ENCODE results near the gene FRMPD1.
"Not testable (repeated sequence)": the region's sequence is repeated elsewhere in the genome, so short reads cannot be mapped to it uniquely, and the experiment has no call there.

Gene FRMPD1, protein sequence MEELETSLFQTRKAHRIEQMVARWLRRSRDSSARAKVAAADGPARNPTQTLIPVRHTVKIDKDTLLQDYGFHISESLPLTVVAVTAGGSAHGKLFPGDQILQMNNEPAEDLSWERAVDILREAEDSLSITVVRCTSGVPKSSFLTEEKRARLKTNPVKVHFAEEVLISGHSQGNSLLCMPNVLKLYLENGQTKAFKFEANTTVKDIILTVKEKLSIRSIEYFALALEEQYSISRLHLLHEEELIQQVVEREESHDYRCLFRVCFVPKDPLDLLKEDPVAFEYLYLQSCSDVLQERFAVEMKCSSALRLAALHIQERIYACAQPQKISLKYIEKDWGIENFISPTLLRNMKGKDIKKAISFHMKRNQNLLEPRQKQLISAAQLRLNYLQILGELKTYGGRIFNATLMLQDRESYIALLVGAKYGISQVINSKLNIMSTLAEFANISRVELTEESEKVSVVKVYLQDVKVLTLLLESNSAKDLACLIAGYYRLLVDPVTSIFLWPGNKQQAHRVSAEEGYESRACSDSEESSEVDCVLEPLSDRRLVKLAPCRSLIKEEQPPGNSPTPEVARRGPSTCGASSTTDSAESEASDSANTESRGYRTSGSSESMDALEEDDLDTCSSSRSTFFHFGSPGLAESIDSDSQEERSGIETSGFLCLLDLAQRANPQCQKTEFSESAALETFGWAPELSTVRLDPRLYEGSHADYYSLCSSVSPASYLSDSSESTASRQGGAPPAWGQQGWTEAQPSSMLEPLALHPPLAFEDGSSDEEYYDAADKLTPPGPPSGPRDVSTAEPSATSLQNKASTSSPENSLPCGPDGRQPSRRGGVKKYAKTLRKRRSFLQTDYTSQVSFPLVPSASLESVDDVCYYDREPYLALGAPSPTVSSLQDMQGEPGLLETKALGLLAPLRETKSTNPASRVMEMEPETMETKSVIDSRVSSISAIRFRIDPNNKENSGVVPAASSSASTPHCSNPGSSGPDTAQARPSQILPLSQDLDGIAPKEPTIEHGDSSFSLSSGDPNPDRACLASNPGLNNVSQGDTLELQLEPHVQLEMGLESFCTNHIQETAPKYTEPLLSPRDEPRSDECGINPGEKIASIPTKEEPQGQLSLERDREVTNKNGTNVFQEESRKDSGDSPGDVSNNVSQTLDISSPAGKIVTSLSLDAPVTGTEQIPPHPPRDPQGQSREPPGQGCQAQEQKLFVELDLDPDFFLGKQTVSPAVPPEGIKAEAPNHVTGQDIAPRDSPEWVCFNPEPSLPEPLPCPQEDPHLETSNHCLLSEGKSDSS (N-terminal part only)

DNA sequence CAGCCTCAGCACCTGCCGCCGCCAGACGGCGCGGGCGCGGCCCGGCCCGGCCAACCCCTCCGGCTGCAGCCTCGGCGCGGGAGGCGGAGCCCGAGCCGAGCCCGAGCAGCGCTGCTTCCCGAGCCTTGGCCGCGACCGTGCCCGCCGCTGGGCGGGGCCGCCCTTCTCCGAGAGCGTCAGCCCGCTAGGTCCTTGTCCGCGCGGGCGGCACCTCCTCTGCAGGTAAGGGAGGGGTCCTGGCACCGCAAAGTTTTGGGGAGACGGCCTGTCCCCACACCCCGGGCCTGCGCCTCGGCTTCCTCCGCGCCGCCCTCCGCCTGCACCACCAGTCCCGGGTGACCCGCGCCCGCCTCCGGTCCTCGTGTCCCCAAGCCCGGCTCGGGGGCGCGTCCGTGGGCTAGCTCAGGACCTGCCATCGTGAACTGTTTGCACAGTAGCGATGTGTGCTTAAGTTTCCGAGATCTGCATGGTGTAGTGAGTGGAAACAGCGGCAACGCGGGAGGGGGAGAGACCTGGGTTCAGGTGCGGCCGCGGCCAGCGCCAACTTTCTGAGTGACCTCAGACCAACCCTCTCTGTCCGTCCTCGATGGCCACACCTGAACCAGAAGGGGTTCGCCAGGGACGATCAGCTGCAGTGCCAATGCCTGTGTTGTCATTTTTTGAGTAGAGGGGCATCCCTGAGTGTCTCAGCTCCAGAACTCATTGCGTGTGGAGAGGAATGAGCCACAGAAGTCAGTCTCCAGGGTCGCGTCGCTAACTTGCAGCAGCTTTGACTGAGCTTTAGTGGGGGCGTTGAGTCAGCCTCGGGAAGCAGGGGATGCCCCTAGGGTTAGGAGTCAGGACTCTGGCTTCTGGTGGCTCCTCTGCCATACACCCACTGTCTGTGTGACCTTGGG, at the start of gene FRMPD1:
Gene FRMPD1, plus strand, starts transcription at position 82 of the 896 bp plus-strand sequence. CDS start 41,688 bp downstream, outside the sequence.
- DNase-seq = peak; percentile 41 to 56

DNA sequence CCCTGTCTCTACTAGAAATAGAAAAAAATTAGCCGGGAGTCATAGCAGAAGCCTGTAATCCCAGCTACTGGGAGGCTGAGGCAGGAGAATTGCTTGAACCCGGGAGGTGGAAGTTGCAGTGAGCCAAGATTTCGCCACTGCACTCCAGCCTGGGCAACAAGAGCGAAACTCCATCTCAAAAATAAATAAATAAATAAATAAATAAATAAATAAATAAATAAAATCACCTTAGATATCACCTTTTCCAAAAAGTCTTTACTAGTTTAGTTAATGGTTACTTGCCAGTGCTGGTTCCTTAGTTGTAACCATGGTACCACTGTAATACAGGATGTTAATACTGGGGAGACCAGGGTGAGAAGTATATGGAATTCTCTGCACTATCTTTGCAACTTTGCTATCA, 48.7 kb upstream of the FRMPD1 start:
- DNase-seq = not testable (repeated sequence)

DNA sequence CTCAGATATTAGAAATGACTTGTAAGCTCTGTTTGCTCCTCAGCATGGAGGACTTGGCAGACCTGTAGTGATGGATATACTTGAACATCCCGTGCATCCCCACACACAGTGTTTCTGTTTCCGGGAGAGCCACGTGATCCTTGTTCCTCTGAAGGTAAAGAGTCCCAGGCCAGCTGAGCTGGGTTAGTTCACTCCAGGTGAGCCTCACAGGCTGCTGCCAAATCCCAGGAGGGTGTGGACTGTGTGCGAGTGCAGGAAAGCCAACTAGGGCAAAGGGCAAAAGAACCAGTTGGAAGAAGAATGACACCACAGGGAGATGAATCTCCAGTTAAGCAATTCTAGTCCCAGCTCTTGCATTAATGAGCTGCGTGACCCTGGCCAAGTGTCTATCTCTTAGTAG, 47.9 kb upstream of the FRMPD1 start:
- no peak for DNase-seq

DNA sequence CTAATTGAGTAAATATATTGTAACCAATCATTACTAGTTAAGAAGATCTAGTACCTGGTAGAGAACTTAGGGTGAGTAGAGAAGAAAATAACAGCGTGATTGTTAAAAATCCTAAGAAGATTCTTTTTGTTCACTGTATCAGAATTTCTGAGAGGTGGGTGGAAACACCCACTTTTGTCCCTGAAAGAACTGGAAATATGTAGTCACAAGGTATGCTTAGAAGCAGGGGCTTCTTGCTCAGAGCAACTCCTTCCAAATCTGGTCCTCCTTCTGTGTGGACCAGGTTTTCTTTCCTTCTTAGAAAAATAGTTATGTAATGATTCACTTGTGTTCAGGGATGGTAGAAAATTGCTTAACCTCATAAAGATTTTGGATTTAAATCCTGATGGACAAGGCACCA, 46.5 kb upstream of the FRMPD1 start:
- no peak for DNase-seq

DNA sequence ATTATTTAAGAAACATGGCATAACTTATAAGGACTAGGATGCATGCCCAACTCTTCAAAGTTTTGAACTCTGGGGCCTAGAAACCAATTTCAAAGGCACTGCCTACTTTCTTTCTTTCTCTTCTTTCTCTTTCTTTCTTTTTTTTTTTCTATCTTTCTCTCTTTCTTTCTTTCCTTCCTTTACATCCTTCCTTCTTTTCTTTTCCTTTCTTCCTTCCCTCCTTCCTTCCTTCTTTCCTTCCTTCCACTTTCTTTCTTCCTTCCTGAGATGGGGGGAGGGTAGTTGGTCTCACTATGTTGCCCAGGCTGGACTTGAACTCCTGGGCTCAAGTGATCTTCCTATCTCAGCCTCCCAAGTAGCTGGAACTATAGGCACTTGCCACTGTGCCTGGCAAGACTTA, 42.5 kb upstream of the FRMPD1 start:
- no peak for DNase-seq

DNA sequence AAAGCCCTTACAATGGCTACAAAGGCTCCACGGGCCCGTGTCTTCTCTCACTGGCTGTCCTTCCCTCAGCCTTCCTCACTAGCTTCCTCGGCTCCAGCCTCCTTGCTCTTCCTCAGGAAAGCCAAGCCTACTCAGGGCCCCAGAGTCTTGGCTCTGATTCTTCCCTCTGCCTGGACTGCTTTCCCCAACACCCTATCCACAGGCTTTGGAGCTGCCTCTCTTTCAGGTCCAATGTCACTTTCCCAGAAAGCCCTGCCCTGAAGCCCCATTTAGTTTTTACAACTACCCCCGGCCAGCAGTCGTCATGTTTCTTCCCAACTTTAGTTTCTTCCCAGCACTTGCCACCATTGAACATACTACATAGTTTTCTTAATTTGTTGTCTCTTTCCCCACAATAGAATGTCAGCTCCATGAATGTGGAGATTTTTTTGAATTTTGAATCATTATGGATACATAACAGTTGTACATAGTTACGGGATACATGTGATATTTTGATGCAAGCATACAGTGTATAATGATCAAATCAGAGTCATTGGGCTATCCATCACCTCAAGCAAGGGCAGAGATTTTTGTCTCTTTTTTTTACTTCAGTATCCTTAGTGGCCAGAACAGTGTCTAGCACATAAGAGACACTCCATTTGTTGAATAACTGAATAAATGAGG, 40.9 kb upstream of the FRMPD1 start:
- DNase-seq = no peak

DNA sequence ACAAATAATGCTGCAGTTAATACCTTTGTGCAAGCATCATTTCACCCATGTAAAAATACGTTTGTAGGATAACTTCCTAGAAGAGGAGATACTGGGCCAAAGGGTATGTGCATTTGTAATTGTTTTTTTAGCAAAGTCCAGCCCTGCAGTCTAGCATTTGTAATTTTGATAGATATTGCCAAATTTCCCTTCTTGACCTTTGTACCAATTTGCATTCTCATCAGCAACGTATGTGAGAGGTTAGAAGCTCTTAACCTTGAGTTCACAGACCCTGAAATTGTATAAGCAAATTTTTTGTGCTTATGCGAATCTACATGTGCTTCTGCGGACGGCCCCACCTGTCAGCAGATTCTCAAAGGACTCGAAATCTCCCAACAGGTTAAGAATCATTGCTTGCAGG, 39.7 kb upstream of the FRMPD1 start:
- no peak for DNase-seq

DNA sequence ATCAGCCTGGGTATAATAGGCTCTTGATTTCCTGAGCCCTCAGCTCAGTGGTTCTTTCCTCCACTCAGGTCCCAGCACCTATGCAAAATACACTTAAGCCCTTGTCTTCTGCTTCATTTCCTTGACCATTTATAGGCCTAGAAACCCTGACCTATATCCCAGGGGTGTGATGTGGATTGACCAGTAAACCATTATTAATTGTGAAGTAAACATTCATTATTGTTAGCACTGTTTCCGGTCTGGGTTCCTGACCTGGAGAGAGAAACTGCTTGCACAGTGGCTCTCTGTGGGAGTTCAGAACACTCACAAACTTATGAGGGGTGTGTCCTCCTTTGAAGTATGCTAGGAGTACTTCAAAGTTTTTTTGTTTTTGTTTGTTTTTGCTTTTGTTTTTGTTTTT, 38.8 kb upstream of the FRMPD1 start:
- DNase-seq = no peak

DNA sequence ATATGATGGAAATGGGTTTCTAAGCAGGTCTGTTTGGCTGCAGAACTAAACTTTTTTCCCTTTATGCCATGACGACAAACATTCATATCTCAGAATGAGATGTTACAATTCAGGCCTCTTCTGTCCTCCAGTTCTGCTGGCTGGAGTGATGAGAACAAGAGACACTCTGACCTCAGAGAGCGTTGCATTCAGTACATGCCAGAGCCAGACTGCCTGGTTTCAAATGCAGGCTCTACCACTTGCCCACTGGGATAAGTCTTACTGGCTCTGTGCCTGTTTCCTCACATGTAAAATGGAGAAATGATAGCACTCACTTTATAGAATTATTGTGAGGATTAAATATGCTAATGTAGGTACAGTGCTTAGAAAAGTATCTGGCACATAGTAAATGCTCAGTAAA, 33.6 kb upstream of the FRMPD1 start:
- DNase-seq = no peak

DNA sequence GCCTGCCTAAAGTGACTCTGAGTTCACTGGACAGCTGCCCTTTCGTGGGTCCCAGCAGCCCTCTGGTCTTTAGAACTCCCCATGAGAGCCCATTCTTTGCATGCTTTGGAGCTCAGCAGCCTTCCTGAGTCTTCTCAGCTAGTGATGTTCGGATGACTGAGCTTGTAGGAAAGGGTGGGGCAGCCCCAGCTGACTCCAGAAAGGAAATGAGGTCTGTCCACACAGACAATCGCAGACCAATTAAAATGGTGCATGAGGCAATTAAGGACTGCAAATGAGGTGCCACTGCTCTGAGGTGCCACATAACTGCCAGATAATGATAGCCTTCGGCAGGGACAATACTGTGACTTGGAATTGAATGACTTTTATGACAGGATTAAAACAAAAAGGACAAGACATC, 32.9 kb upstream of the FRMPD1 start:
- no peak for DNase-seq

DNA sequence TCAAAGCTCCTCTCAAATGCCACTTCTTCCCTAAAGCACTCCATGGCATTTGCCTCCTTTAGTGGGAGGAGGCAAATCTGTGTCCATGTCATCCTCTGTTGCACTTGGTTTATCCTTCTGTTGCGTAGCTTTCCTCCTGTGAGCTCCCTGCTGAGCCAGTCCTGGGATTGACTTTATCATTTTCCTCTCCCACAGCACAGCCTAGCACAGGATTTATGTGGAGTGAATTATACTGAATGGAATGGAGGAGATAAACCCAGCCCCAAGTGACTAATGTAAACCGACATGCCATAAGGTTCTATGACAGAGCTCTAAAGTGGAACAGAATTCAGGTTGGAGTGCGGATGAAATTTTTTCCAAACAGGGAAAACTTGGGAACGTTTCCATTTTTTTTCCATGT, 31.9 kb upstream of the FRMPD1 start:
- DNase-seq = no peak

DNA sequence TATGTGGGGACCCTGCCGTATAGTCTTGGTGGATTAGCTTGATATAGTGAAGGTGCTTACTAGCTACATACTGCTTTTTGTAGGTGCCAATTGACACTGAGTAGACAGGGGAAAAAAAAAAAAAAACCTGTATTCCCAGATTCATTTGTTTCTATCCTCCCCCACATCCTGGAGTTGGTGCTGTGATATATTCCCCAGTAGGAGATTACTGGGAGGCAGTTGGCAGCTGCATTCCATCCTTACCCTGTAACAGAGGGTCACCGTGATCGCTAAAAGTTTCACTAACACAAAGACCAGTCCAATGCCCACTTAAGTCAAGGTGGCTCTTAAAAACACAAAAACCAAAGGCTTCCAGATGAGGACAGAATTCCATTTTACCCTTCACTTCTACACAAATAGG, 30.9 kb upstream of the FRMPD1 start:
- DNase-seq = no peak

DNA sequence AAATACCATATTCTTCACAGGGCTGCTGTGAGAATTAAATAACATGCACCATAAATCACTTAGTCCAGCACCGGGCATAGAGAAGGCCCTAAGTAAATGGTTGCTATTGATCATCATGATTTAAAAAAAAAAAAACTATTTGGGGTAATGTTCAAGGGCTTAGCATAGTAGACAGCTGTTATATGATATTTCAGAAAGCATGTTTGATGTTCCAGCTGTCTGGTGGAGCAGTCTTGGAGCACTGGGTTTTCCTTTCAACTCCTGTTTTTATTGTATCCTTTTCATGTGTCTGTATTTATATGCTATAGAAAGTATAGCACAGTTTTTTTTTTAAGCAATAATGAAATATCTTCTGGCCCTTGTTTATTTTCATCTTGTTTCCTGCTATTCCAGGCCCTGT, 30.4 kb upstream of the FRMPD1 start:
- no peak for DNase-seq

DNA sequence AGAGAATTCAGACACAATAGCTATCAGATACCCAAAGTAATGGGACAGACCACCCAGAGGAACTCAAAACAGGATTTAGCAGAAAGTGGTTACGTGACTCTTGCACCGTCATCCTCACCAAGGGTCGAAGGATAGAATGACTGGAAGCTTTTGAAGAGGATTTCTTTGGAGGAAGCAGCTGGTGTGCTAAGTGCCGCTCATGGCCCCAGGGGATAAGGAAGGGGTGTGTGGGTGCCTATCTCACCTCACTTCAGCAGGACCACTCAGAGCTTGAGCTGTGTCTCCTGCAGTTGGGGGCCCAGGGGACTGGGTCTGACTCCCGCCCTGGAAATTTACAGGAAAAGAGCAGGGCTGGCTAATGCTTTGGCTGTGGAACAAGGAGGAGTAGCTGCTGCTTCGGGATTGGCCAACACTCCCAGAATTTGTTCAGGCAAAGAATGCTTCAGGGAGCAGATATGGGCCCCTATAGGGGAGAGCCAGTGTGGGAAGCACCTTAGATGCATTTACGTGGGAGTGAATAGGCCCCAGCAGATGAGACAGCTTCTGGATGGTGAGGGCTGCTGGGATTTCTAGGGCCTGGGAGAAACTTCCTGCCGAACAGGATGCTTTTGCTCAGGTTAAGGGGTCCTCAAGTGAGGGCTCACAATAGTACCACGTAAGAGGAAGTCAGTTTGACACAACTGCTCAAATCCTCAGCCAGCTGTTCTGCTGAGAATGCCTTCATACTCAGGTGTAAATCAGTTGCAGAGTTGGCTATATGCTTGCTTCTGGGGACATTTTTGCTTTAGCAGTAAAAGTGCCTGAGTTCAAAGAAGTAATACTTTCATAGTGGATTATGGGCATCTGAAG, 29.3 kb upstream of the FRMPD1 start:
- DNase-seq = no peak

DNA sequence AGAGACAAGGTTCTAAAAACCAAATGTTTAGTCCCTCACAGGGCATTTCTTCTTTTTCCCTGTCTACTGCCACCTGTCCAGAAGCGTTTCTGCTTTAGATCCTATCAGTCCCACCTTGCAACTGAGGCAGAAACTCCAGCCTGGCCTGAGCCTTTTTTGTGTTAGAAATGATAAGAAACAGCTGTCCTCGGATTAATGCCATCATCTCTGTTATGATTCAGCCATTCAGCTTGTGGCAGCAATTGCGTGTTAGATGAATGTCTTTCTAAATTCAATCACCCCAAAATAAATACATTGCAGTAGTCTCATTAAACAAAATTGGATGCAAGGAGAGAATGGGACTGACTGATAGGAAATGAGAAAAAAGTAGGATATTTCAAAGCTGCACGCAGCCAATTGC, 28.3 kb upstream of the FRMPD1 start:
- no peak for DNase-seq

DNA sequence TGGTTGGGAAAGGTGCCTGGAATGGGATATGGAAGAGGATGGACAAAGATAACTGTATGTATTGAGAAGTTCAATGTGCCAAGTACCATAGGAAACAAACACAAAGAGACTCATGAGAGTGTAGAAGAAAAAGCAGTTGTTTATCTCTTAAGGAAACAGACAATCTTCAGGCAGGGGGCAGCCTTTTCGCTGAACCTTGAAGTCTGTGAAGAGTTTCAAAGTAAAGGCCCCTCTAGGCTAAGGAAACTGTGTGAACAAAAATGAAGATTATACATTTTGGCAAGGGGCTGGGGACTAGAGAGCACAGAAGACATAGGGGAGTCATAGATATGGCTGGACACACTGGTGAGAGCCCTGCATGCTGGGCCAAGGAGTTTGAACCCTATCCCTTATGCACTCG, 27.5 kb upstream of the FRMPD1 start:
- DNase-seq = no peak

DNA sequence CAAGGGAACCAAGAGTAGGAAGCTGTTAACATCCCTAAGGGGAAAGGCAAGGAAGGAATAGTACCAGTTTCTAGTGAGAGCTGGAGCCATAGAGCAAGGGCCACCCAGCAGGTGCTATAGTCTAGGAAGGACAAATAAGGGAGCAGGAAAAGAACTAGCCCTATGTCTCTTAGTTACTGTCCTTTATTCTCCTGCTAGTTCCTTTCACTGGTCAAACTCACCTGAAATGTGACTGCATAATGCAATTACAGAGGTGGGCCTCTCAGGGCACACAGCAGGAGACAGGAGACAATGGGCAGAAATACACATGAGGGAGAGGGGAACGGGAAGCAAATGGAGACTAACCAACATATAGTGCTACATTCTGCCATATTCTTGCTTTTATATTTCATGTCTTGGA, 26.7 kb upstream of the FRMPD1 start:
- no peak for DNase-seq

DNA sequence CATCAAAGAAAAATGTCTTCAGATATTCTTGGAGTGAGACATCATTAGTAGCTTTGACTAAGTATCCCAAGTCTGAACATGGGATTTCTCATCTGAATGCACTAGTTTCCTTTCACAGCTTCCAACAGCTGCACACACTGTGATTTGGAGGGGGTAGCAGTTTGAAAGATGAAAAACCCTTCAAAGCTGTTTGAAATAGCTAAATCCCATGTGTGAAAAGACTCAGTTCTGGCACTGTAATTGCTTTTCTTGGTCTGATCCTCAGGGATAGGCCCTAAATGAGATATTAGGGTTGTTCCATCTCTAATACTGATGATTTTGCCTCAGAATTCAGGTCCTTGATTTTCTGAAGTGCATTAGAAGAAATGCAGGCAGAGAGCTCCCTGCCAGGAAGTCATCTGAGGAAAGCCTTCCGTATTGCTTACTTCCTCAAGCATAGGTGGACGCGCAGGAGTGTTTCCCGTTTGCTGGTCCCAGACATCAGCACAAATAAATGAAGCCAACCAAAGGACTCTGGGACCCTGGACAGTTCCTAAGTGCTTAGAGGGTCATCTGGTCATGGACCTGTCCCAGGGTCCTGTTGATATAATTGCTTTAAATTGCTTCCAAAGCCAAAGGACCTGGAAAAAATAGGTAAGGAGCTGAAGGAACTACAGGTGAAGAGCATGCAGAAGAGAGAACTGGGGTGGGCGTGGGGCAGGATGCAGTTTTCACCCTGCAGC, 25.6 kb upstream of the FRMPD1 start:
- no peak for DNase-seq

DNA sequence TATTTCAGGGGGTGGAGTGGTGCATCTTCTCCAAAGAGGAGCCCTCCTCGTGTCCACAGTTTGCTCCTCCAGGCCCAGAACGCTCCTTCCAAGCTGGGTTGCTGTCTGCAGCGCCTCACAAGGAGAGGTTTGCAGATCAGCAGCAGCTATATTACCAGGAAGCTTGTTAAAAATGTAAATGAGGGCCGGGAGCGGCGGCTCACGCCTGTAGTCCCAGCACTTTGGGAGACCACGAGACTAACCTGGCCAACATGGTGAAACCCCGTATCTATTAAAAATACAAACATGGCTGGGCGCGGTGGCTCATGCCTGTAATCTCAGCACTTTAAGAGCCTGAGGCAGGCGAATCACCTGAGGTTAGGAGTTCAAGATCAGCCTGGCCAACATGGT, 25.0 kb upstream of the FRMPD1 start:
- no peak for DNase-seq

DNA sequence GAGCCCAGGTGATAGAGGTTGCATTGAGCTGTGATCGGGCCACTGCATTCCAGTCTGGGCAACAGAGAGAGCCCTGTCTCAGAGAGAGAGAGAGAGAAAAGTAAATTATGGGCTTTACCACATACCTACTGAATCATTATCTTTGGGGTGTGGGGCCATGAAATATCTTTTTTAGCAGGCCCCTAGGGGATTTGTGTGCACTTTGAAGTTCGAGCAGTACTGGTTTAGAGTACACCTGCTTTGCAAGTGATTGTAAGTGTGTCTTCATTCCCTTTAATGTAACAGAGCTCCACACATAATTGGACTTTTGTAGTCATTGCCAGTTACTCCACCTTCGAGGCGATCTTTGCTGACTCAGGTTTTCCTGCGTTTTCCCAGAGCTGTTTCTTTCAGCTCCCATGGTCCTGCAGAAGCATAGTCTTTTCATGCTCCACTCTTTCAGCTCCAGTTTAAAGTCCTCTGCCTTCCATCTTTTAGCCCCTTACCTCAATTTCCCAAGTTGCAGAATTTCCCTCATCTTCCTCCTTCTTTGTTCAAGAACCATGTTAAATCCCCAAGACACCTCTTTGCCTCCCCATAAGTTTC, 24.0 kb upstream of the FRMPD1 start:
- no peak for DNase-seq

Measured in CD4-positive, alpha-beta T cell treated with Interferon alpha-2 for 1 hour (primary cell).